GM21367 (cell line): Measurements from ENCODE around the gene POLRMT.

Experiments
- ATAC-seq: cut with Tn5 transposase; IDR thresholded peaks from one replicate; pipeline ENCODE4 v1.9.1; 2021; ENCODE audit not compliant: unreplicated experiment

Gene POLRMT

GRCh38 chr19:648305-648704 is 15.0 kb upstream of the POLRMT start:
- ATAC-seq: no peak

- ATAC-seq: no peak
These were observed 14.4 kb upstream of the POLRMT start for GRCh38 chr19:647566-648284.

- ATAC-seq: no peak
These were observed 13.6 kb upstream of the POLRMT start for GRCh38 chr19:646779-647565.

- ATAC-seq: no peak
These were observed 12.8 kb upstream of the POLRMT start for GRCh38 chr19:645912-646778.

GRCh38 chr19:644789-645188 is 11.5 kb upstream of the POLRMT start:
- no peak for ATAC-seq

- ATAC-seq: no peak
These were observed 11.0 kb upstream of the POLRMT start for GRCh38 chr19:644363-644762.

- no peak for ATAC-seq
These were observed 10.4 kb upstream of the POLRMT start for GRCh38 chr19:643736-644135.

- ATAC-seq: no peak
These were observed 9.7 kb upstream of the POLRMT start for GRCh38 chr19:642767-643727.

GRCh38 chr19:641702-642101 is 8.4 kb upstream of the POLRMT start:
- no peak for ATAC-seq

- no peak for ATAC-seq
These were observed 7.4 kb upstream of the POLRMT start for GRCh38 chr19:640606-641189.

- ATAC-seq: no peak
These were observed 6.8 kb upstream of the POLRMT start for GRCh38 chr19:640161-640558.

- ATAC-seq: peak; percentile 47
These were observed 6.2 kb upstream of the POLRMT start, which contains the start of gene FGF22 for GRCh38 chr19:639253-640160. Gene FGF22, plus strand, starts transcription at chr19:639879. Its CDS starts 47 bp downstream, at chr19:639926.

- ATAC-seq: no peak
These were observed 5.5 kb upstream of the POLRMT start for GRCh38 chr19:638906-639252.

GRCh38 chr19:634975-635652 is 1.8 kb upstream of the POLRMT start:
- no peak for ATAC-seq

- ATAC-seq: no peak
These were observed 676 bp upstream of the POLRMT start for GRCh38 chr19:633786-634639.

GRCh38 chr19:632579-633067 is 714 bp downstream of the POLRMT start:
- ATAC-seq: peak; percentile 15

- ATAC-seq: no peak
These were observed 3.2 kb downstream of the POLRMT start for GRCh38 chr19:629961-630714.
